ENCODE measurements around the gene ARHGAP11A. TPM values are rescaled to one million over a fixed set of nuclear protein-coding genes. Genes with fewer than 3 reads are reported as not detected.
"Not testable (repeated sequence)": the region's sequence is repeated elsewhere in the genome, so short reads cannot be mapped to it uniquely, and the experiment has no call there.

ARHGAP11A gene, protein sequence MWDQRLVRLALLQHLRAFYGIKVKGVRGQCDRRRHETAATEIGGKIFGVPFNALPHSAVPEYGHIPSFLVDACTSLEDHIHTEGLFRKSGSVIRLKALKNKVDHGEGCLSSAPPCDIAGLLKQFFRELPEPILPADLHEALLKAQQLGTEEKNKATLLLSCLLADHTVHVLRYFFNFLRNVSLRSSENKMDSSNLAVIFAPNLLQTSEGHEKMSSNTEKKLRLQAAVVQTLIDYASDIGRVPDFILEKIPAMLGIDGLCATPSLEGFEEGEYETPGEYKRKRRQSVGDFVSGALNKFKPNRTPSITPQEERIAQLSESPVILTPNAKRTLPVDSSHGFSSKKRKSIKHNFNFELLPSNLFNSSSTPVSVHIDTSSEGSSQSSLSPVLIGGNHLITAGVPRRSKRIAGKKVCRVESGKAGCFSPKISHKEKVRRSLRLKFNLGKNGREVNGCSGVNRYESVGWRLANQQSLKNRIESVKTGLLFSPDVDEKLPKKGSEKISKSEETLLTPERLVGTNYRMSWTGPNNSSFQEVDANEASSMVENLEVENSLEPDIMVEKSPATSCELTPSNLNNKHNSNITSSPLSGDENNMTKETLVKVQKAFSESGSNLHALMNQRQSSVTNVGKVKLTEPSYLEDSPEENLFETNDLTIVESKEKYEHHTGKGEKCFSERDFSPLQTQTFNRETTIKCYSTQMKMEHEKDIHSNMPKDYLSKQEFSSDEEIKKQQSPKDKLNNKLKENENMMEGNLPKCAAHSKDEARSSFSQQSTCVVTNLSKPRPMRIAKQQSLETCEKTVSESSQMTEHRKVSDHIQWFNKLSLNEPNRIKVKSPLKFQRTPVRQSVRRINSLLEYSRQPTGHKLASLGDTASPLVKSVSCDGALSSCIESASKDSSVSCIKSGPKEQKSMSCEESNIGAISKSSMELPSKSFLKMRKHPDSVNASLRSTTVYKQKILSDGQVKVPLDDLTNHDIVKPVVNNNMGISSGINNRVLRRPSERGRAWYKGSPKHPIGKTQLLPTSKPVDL
- total RNA-seq (82.3 and 94.1 TPM in 2 replicates), polyA plus RNA-seq (4.6 and 6.6 TPM in 2 replicates), polyA minus RNA-seq (8.2 and 10.1 TPM in 2 replicates), Bru-seq, nascent RNA (percentile 93 among the genes with signal in this experiment), BruChase-seq, experiment 1, labeled RNA remaining after a 6-hour chase (percentile 94 among the genes with signal in this experiment), BruChase-seq, experiment 2, labeled RNA remaining after a 2-hour chase (percentile 95 among the genes with signal in this experiment)
- polyA plus RNA-seq (2011; cell fraction: cytosol; rRNA removed) = 9.5 and 10.9 TPM in 2 replicates
- 12.2 and 16.9 TPM in 2 replicates for polyA plus RNA-seq (2011; cell fraction: nucleus; rRNA removed)
- 19.7 and 44.0 TPM in 2 replicates for polyA plus RNA-seq (2012)
- 22.2 TPM for polyA minus RNA-seq (2011; cell fraction: cytosol; rRNA and poly(A)+ RNA removed)
- 8.2 and 15.2 TPM in 2 replicates for polyA minus RNA-seq (2011; cell fraction: nucleus; rRNA and poly(A)+ RNA removed)
- long read RNA-seq, full-length matches to known transcripts = 52 of 88 reads
- long read RNA-seq, partial matches to known transcripts = 5 of 88 reads
- long read RNA-seq, other reads (novel, unspliced or antisense) = 31 of 88 reads

DNA sequence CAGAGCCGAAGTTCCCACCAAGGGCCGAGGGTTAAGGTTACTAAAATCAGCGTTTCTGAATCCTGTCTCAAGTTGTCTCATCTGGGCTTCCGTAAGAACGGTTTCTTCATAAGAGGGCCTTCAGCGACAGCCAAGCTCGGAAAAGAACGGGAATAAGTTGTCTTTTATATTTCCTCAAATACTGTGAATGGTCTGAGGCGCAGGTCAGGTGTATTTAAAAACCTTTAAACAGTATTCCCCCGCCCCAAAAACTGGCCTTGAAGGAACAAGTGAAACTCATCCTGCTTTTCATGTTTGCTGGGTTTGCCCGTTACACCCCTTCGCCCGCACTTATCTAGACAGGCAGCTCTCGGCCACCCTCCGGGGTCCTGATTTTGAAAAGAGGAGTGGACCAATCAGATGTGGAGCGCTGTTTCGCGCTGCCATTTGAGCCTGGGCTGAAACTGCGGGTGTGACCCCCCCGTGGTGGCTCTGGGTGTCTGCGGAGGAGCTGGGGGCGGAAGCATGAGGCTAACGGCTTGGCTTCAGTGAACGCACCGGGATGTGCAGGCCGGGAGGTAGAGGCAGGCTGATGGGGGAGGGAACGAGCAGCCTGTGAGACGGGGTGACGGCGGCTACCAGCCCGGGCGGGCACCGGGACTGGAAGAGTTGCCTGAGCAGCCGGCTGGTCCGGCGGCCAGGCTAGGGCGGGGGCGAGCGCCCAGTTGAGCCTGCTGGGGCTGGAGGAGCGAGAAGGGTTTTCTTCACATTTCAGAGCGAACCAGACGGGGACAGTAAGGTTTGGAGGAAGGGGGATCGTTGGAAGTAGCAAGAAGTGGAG lies at the start of gene ARHGAP11A:
ARHGAP11A (plus strand) TSS at position 454 of the 820 bp plus-strand sequence. CDS start 708 bp downstream, outside the sequence.
- POLR2A ChIA-PET; BruUV-seq (replicated peaks): not testable (repeated sequence)
- FAIRE-seq = peak; percentile 79

DNA sequence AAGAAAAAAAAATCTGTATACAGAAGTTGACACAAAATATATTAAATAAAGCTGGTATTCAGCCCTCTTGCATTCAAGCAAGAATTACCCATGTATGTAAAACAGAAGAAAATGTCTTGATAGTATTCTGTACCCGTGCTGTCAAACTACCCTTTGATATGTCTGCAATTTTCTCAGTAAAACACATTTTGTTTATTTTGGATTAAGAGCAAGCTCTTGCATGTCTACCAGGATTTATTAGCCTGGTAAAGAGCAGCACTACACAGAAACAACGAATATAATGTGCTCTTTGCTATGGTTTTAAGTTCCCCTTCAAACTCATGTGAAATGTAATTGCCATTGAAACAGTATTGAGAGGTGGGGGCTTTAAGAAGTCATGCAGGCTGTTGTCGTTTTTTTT lies 46.3 kb upstream of the ARHGAP11A start:
- H3K27me3 ChIP-seq (ENCODE audit: control insufficient read depth in 2 of 2, insufficient read depth in 2 of 2, low read length in 2 of 2); H3K9ac ChIP-seq (replicated peaks; ENCODE audit: extremely low read depth, insufficient read depth, low read length); H3K27ac ChIP-seq (ENCODE audit: insufficient read depth, low read depth, low read length); H3K4me2 ChIP-seq (ENCODE audit: insufficient read depth, low read length); BruUV-seq (replicated peaks); intact Hi-C loops (cut with micrococcal nuclease); H3K79me2 ChIP-seq (ENCODE audit: control insufficient read depth, insufficient read depth, low read length); H2AFZ ChIP-seq (ENCODE audit: low read depth, low read length); H3K4me1 ChIP-seq (ENCODE audit: control insufficient read depth, extremely low read depth, insufficient read depth, low read length); DNase-seq (ENCODE audit: low read depth, low spot score); H3K9me3 ChIP-seq (replicated peaks; ENCODE audit: control insufficient read depth, insufficient read depth, low read length); H4K20me1 ChIP-seq (replicated peaks; ENCODE audit: control insufficient read depth, extremely low read depth, insufficient read depth, low read length); H3K36me3 ChIP-seq (ENCODE audit: control insufficient read depth in 2 of 2, extremely low read depth in 1 of 2, insufficient read depth in 2 of 2, low read length in 2 of 2); POLR2A ChIA-PET; dilution Hi-C loops (cut with MboI; ENCODE audit: extremely low pct_ligation_motif_present, low sequenced_read_pairs); H3K4me3 ChIP-seq (replicated peaks in 1 of 3; ENCODE audit: insufficient read depth in 1 of 3, low read depth in 1 of 3, low read length in 3 of 3); FAIRE-seq; H3K9me1 ChIP-seq (replicated peaks; ENCODE audit: control insufficient read depth, extremely low read depth, insufficient read depth, low read length); CTCF ChIA-PET: not testable (repeated sequence)

More for the DNA sequence above, at the start of gene ARHGAP11A:
- intact Hi-C loops (cut with micrococcal nuclease); H3K27me3 ChIP-seq (ENCODE audit: control insufficient read depth in 2 of 2, insufficient read depth in 2 of 2, low read length in 2 of 2); dilution Hi-C loops (cut with MboI; ENCODE audit: extremely low pct_ligation_motif_present, low sequenced_read_pairs); CTCF ChIA-PET; H3K4me1 ChIP-seq (ENCODE audit: control insufficient read depth, extremely low read depth, insufficient read depth, low read length); H4K20me1 ChIP-seq (replicated peaks; ENCODE audit: control insufficient read depth, extremely low read depth, insufficient read depth, low read length); H3K36me3 ChIP-seq (ENCODE audit: control insufficient read depth in 2 of 2, extremely low read depth in 1 of 2, insufficient read depth in 2 of 2, low read length in 2 of 2); H3K9me1 ChIP-seq (replicated peaks; ENCODE audit: control insufficient read depth, extremely low read depth, insufficient read depth, low read length); H3K9me3 ChIP-seq (replicated peaks; ENCODE audit: control insufficient read depth, insufficient read depth, low read length): not testable (repeated sequence)
- peak within 1 kb of the TSS; percentile 85 for H3K9ac ChIP-seq (replicated peaks; ENCODE audit: extremely low read depth, insufficient read depth, low read length)
- peak; percentile 86 for DNase-seq (ENCODE audit: low read depth, low spot score)
- H3K27ac ChIP-seq (ENCODE audit: insufficient read depth, low read depth, low read length) = peak within 1 kb of the TSS; percentile 97
- peak within 1 kb of the TSS; percentile 86 for H2AFZ ChIP-seq (ENCODE audit: low read depth, low read length)
- peaks cover 43% of the 10 kb centered on the region for H3K79me2 ChIP-seq (ENCODE audit: control insufficient read depth, insufficient read depth, low read length)
- peak within 1 kb of the TSS; percentile 84 for H3K4me2 ChIP-seq (ENCODE audit: insufficient read depth, low read length)
- peak within 1 kb of the TSS; percentile 63 to 94 (median 93) for H3K4me3 ChIP-seq (replicated peaks in 1 of 3; ENCODE audit: insufficient read depth in 1 of 3, low read depth in 1 of 3, low read length in 3 of 3)

DNA sequence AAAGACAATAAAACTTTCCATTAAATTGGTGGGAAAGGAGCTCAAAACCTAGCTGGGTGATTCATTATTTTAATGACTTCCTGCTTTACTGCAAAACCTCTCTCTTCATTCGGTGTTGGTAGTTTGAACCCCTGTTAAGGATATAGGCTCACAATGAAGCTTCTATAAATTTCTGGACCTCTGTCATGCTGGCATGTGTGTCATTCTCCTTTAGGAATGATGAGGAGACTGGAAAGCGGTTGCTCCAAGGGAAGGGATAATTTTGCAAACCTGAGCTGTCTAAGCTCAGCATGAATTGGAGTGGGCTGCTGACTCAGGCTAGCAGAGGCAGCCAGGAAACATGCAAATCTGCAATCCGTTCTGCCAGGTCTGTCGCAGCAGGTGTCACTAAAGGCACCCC lies 36.8 kb upstream of the ARHGAP11A start:
- BruUV-seq (replicated peaks) = not testable (repeated sequence)

More for the DNA sequence above, 36.8 kb upstream of the ARHGAP11A start:
- H3K36me3 ChIP-seq (ENCODE audit: control insufficient read depth in 2 of 2, extremely low read depth in 1 of 2, insufficient read depth in 2 of 2, low read length in 2 of 2); H3K4me1 ChIP-seq (ENCODE audit: control insufficient read depth, extremely low read depth, insufficient read depth, low read length); H4K20me1 ChIP-seq (replicated peaks; ENCODE audit: control insufficient read depth, extremely low read depth, insufficient read depth, low read length); H3K4me3 ChIP-seq (replicated peaks in 1 of 3; ENCODE audit: insufficient read depth in 1 of 3, low read depth in 1 of 3, low read length in 3 of 3); H3K27me3 ChIP-seq (ENCODE audit: control insufficient read depth in 2 of 2, insufficient read depth in 2 of 2, low read length in 2 of 2); H3K79me2 ChIP-seq (ENCODE audit: control insufficient read depth, insufficient read depth, low read length); H3K9me1 ChIP-seq (replicated peaks; ENCODE audit: control insufficient read depth, extremely low read depth, insufficient read depth, low read length); DNase-seq (ENCODE audit: low read depth, low spot score); CTCF ChIA-PET; POLR2A ChIA-PET; dilution Hi-C loops (cut with MboI; ENCODE audit: extremely low pct_ligation_motif_present, low sequenced_read_pairs); H3K9me3 ChIP-seq (replicated peaks; ENCODE audit: control insufficient read depth, insufficient read depth, low read length); H3K27ac ChIP-seq (ENCODE audit: insufficient read depth, low read depth, low read length); H3K4me2 ChIP-seq (ENCODE audit: insufficient read depth, low read length); FAIRE-seq; intact Hi-C loops (cut with micrococcal nuclease); H2AFZ ChIP-seq (ENCODE audit: low read depth, low read length); H3K9ac ChIP-seq (replicated peaks; ENCODE audit: extremely low read depth, insufficient read depth, low read length): not testable (repeated sequence)

All from endothelial cell of umbilical vein (primary cell).